ENCODE data around the gene MAPRE2. TPM values are rescaled to one million over a fixed set of nuclear protein-coding genes. Genes with fewer than 3 reads are reported as not detected.
"Not testable (repeated sequence)": the region's sequence is repeated elsewhere in the genome, so short reads cannot be mapped to it uniquely, and the experiment has no call there.

MAPRE2 gene
- polyA plus RNA-seq, 3 donors = 23.7 to 27.7 (median 25.7) TPM

- no peak for DNase-seq
Measured at GRCh38 chr18:35142275-35142615, 101.0 kb downstream of the MAPRE2 start.

GRCh38 chr18:35143622-35144596, 102.7 kb downstream of the MAPRE2 start:
- DNase-seq = peak; percentile 49

DNA sequence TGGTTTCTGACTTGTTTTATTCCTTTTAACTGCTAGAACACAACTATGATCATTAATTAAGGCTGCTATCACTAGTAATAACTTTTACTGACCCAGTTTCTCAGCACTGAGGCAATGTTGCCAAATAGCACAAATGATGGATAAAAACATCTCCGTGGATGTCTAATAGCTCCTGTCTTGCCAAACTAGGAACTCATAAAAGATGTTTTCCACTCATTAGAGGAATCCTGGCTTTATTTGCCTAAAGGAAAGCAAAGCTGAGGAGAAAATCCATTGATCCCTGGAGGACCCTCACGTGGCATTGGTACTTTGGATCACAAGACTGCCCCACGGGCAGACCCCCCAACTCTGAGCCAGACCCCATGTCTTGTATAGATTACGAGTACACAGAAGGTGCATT, 103.5 kb downstream of the MAPRE2 start:
- no peak for DNase-seq

DNA sequence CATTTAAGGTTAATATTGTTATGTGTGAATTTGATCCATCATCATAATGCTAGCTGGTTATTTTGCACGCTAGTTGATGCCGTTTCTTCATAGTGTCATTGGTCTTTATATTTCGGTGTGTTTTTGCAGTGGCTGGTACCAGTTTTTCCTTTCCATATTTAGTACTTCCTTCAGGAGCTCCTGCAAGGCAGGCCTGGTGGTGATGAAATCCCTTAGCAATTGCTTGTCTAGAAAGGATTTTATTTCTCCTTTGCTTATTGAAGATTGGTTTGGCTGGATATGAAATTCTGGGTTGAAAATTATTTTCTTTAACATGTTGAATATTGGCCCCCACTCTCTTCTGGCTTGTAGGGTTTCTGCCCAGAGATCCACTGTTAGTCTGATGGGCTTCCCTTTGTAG, 109.0 kb downstream of the MAPRE2 start:
- DNase-seq = not testable (repeated sequence)

- no peak for DNase-seq
Measured at GRCh38 chr18:35153609-35154272, 112.5 kb downstream of the MAPRE2 start.

- no peak for DNase-seq
Measured at GRCh38 chr18:35155398-35156117, 114.3 kb downstream of the MAPRE2 start.

GRCh38 chr18:35157181-35157580, 116.0 kb downstream of the MAPRE2 start:
- no peak for DNase-seq

- no peak for DNase-seq
Measured at GRCh38 chr18:35158728-35159450, 117.7 kb downstream of the MAPRE2 start.

DNA sequence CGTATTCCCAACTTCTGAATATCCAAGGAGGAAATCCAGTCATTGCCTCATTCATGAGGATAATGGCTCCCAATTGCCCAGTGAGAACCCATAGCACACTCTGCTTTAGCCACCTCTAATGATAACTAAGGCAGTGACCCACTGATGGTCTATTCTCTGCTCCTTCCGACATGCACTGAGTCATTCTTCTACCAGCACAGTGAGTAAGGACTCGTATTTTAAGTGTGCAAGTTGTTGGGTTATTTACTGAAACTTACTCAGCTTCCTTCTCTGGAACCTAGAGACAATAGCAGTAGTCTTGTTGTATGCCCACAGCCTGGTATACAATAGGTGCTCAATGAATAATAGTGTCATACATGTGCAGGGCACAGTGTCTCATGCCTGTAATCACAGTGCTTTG, 118.6 kb downstream of the MAPRE2 start:
- no peak for DNase-seq

GRCh38 chr18:35161485-35161884, 120.3 kb downstream of the MAPRE2 start:
- DNase-seq = no peak

GRCh38 chr18:35161934-35162333, 120.7 kb downstream of the MAPRE2 start:
- no peak for DNase-seq

- DNase-seq = no peak
Measured at GRCh38 chr18:35163014-35163539, 121.9 kb downstream of the MAPRE2 start.

DNA sequence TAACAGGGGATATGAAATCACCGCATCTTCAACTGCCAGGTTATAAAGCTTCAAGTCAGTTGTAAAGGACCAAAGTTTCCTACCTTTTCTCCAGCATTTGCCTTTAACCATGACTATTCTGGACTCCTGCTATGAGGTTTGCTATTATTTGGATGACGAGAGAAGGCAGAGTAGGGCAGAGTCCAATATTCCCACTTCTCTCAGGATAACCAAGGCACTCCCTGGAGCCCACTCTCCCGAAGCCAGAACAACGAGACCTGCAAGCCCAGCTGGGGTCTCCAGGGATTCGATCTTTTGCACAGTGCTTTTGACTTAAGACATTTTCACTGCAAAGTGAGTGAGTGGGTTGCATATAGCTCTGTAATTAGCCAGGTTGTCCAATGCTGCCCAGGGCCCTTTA, 122.5 kb downstream of the MAPRE2 start:
- no peak for DNase-seq

DNA sequence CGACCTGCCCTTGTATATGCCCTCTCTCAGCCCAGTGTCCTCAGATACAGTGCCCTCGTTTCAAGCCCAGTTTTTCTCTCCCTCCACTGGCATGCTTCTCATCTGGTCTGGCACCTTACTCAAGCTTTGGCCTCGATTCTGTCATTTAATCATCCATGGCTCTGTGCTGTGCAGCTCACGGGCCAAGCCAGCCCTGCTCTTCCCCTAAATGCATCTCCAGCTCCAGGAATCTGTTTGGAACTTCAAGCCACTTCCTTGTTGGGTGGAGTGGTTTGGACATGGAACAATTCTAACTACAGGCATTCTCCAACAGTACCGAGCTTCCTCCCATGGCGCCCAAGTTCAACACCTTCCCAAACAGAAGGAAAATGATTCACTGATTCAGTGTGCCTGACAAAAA, 122.9 kb downstream of the MAPRE2 start:
- DNase-seq = no peak

DNA sequence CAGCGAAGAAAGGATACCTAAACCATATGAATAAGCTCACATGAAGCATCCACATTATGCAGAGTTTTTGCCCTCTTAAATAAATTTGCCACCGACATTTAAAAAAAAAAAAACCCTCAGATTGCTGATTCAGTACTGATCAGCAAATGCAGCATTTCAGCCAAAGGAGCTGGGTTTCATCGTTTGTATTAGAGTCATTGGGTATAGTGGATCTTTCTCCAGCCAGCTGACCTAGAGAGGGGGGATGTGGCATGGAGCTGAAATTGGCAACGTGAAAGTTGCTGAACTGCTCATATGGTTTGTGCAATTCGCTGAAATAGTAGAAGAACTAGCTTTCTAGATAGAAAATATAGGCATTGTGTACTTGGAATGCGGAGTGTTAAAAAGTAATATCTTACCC, 126.1 kb downstream of the MAPRE2 start:
- no peak for DNase-seq

GRCh38 chr18:35167857-35168256, 126.6 kb downstream of the MAPRE2 start:
- DNase-seq = no peak

GRCh38 chr18:35170323-35170722, 129.1 kb downstream of the MAPRE2 start:
- DNase-seq = not testable (repeated sequence)

DNA sequence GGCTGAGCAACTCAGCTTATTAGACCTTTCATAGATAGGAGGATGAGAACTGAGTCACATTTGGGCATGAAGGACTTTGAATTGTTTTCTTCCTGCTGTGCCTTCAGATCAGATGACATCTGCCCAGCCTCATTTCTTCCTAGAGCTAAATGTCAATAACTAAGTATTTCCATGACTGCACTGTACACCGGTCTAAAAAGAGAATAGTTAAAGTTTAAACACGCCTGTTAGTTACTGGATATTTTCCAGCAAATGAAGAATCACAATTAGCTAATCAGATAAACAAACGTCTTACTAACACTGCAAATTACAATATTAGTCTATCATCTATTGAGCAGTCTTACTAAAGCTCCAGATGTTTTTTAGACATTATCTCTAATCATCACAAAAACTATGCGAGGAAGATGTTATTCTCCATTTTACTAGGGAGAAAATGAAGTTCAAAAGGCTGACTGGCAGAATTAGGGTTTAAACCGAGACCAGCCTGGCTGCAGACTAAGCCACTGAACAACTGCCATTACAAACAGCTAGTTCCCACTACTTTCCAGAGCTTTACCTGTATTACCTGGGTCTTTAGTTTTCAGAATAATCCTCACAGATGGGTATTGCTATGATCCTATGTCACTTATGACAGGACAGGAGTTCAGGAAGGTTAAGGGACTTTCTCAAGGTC, 130.2 kb downstream of the MAPRE2 start:
- DNase-seq = no peak

GRCh38 chr18:35172009-35172408, 130.8 kb downstream of the MAPRE2 start:
- no peak for DNase-seq

DNA sequence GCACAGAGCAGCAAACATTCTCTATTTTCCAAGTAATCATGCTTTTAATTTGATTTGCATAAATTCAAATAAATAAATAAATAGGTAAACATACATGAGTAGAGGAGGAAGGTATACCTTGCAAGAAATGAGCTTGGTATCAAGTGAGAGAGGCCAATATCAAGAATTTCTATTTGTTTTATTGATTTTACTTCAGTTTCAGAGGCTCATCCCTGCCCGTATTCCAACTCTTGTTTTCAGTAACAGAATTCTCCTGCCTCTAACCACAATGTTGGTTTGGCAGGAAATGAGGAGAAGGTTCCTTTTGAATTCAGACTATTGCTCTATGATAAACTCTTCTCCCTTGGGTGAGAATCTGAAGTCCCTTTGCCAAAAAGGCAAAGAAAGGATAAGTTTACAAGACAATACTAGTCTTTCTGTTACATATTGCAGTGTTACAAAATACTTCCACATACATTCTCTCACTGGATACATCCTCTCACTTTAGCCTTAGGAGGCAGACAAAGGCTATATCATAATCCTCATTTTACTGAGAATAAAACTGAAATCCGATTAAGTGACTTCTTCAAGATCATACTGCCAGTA, 131.3 kb downstream of the MAPRE2 start:
- no peak for DNase-seq

Data from renal pelvis (tissue), 4 donors.